Activated naive CD4-positive, alpha-beta T cell treated with anti-CD3 and anti-CD28 coated beads, Interleukin-2, amount 50 U/mL, for 24 hours (primary cell): ENCODE data around the gene EXOG.

Experiments used
- H3K27ac Mint-ChIP-seq: one replicate; pipeline ENCODE4 v1.8.0; 2021; ENCODE audit warnings: mild to moderate bottlenecking, mixed read lengths
- H3K27me3 Mint-ChIP-seq: one replicate; pipeline ENCODE4 v1.8.0; 2021; ENCODE audit warnings: mixed read lengths
- H3K36me3 Mint-ChIP-seq: one replicate; pipeline ENCODE4 v1.8.0; 2021; ENCODE audit warnings: mixed read lengths
- H3K4me1 Mint-ChIP-seq: one replicate; pipeline ENCODE4 v1.8.0; 2021; ENCODE audit warnings: mixed read lengths
- H3K4me3 Mint-ChIP-seq: one replicate; pipeline ENCODE4 v1.8.0; 2021; ENCODE audit warnings: mild to moderate bottlenecking, mixed read lengths
- H3K9me3 Mint-ChIP-seq: one replicate; pipeline ENCODE4 v1.8.0; 2021; ENCODE audit warnings: mixed read lengths

Gene EXOG

DNA sequence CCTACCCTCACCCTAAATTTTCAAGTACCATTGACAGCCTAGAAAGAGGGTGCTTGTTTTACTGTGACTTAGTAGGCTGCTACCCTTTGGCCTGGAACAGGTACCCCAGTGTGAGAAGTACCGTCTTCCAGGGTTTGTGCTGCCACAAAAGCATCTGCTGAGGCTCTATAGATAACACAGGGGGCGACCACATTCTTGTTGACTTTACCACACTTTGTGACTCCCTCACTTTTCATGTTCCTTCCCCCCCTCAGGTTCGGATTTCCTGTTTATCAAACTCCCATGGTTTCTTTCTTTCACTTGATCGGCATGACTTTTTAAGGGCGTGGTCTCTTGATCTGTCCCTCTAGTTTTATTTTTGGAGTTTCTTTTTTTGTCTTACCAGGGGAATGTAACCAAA, 23.5 kb downstream of the EXOG start:
- Mint-ChIP-seq H3K27me3 (no peaks in the 10 kb centered on the region), H3K4me1 (peaks cover 39% of the 10 kb centered on the region), H3K36me3 (peaks cover 9% of the 10 kb centered on the region), H3K4me3 (peak overlapping the region; percentile 72), H3K9me3 (no peaks in the 10 kb centered on the region), H3K27ac (peak overlapping the region; percentile 93)

- peak overlapping the region; percentile 23 for H3K27ac Mint-ChIP-seq
- peaks cover 39% of the 10 kb centered on the region for H3K4me1 Mint-ChIP-seq
- H3K36me3 Mint-ChIP-seq, result peaks cover 9% of the 10 kb centered on the region
- no peak overlapping the region for H3K4me3 Mint-ChIP-seq
- H3K27me3 Mint-ChIP-seq, result no peaks in the 10 kb centered on the region
- no peaks in the 10 kb centered on the region for H3K9me3 Mint-ChIP-seq
Measured at GRCh38 chr3:38521391-38521987, 25.3 kb downstream of the EXOG start.

DNA sequence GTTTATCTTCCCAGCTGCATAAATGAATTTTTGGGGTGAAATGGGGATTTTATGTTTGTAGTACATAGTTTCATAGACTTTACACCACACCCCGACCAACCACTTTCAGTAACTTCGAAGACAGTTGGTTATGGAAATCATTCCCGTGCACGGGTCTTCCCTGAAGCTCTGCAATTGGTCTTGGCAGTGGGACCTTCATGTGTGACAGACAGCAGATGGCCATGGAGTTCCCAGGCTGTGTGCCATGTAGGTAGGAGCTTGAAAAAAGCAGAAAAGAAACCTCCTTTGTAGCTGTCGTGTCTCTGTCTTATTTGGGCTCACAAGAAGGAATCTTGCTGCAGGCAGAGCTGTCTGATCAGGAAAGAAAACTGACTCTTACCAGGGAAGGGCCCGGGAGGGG, 25.9 kb downstream of the EXOG start:
- peaks cover 39% of the 10 kb centered on the region for H3K4me1 Mint-ChIP-seq
- no peaks in the 10 kb centered on the region for H3K27me3 Mint-ChIP-seq
- H3K4me3 Mint-ChIP-seq, result no peak overlapping the region
- peaks cover 8% of the 10 kb centered on the region for H3K36me3 Mint-ChIP-seq
- H3K9me3 Mint-ChIP-seq, result no peaks in the 10 kb centered on the region
- H3K27ac Mint-ChIP-seq, result no peak overlapping the region

DNA sequence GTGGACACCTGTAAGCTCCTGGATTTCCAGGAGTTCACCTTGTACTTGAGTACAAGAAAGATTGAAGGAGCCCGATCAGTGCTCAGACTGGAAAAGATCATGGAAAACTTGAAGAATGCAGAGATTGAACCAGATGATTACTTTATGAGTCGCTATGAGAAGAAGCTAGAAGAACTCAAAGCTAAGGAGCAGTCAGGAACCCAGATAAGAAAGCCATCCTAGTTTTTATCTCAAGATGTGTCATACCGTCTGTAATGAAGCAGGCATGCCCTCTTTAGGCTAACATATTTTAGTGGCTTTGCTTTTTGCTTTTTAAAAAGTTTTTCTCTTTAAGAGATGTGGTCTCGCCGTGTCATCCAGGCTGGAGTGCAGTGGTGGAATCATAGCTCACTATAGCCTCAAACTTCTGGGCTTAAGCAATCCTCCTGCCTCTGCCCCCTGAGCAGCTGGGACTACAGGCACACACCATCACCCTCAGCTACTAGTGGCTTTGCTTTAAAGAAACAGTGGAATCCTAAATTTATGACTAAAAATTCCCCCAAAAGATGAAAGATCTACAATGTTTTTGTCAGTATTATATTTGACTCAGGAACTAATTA, 28.1 kb downstream of the EXOG start:
- Mint-ChIP-seq H3K4me3 (no peak overlapping the region), H3K4me1 (peaks cover 25% of the 10 kb centered on the region), H3K9me3 (no peaks in the 10 kb centered on the region), H3K27me3 (no peaks in the 10 kb centered on the region), H3K36me3 (peaks cover 15% of the 10 kb centered on the region), H3K27ac (no peak overlapping the region)

DNA sequence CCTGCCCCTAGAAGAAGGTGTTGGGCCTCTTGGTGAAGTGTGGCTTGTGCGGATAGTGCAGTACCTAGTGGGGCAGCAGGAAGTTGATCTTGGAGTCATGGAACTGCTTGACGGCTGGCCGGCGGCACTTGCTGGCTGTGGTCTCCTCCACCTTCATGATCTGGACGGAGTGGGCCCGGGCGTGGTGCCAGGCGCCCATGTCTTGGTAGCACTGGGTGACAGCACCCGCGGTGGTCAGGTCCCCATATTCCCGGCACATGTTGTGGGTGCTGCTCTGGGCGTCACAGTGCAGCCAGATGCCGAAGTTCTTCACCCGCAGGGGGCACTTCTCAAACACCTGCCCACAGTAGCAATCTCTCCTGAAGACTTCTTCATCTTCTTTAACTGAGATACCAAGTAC, 30.7 kb downstream of the EXOG start:
- H3K36me3 Mint-ChIP-seq, result peaks cover 15% of the 10 kb centered on the region
- no peaks in the 10 kb centered on the region for H3K27me3 Mint-ChIP-seq
- no peak overlapping the region for H3K27ac Mint-ChIP-seq
- no peaks in the 10 kb centered on the region for H3K4me1 Mint-ChIP-seq
- H3K9me3 Mint-ChIP-seq, result no peaks in the 10 kb centered on the region
- H3K4me3 Mint-ChIP-seq, result no peak overlapping the region

GRCh38 chr3:38528457-38528856, 32.3 kb downstream of the EXOG start:
- Mint-ChIP-seq H3K9me3 (no peaks in the 10 kb centered on the region), H3K4me1 (no peaks in the 10 kb centered on the region), H3K4me3 (no peak overlapping the region), H3K27ac (no peak overlapping the region), H3K36me3 (peaks cover 15% of the 10 kb centered on the region), H3K27me3 (no peaks in the 10 kb centered on the region)

GRCh38 chr3:38532529-38532928, 36.4 kb downstream of the EXOG start:
- no peak overlapping the region for H3K4me3 Mint-ChIP-seq
- H3K36me3 Mint-ChIP-seq, result peaks cover 12% of the 10 kb centered on the region
- no peak overlapping the region for H3K27ac Mint-ChIP-seq
- no peaks in the 10 kb centered on the region for H3K27me3 Mint-ChIP-seq
- H3K9me3 Mint-ChIP-seq, result no peaks in the 10 kb centered on the region
- no peaks in the 10 kb centered on the region for H3K4me1 Mint-ChIP-seq

- H3K4me1 Mint-ChIP-seq, result no peaks in the 10 kb centered on the region
- H3K9me3 Mint-ChIP-seq, result no peaks in the 10 kb centered on the region
- no peaks in the 10 kb centered on the region for H3K27me3 Mint-ChIP-seq
- peaks cover 8% of the 10 kb centered on the region for H3K36me3 Mint-ChIP-seq
- no peak overlapping the region for H3K4me3 Mint-ChIP-seq
- no peak overlapping the region for H3K27ac Mint-ChIP-seq
Measured at GRCh38 chr3:38533285-38533976, 37.3 kb downstream of the EXOG start.

DNA sequence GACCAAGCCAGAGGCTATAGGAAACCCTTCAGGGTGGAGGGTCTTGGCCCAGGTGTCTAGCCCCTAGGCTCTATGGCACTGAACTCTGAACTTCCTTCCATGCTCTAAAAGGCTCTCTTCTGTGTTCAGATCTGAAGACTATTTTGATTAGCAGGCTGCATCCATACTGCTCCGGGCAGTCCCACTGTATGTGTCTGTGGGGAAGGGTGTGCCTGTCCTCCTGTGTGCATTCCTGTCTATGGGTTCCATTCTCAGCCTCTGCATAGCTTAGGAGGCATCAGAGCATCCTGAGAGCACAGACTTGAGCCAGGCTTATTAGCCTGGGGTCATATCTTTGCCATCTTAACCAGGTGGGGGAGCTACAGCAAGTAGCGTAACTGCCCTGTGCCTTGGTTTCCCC, 38.0 kb downstream of the EXOG start:
- Mint-ChIP-seq H3K4me3 (no peak overlapping the region), H3K27me3 (no peaks in the 10 kb centered on the region), H3K9me3 (no peaks in the 10 kb centered on the region), H3K36me3 (peaks cover 8% of the 10 kb centered on the region), H3K27ac (no peak overlapping the region), H3K4me1 (no peaks in the 10 kb centered on the region)

DNA sequence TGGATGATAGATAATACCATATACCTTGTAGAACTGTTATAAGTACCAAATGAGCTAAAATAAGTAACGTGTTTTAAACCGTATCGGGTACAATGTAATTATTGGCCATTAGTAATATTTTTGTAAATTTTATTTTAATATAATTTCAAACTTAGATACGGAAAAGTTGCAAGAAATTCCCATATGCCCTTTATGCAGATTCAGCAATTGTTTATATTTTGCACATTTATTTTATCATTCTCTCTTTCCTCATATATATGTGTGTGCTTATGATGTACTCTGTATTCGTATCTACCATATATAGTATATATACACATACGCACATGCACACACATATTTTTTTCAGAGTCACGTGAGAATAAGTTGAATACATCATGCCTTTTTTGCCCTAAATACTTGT, 38.5 kb downstream of the EXOG start:
- Mint-ChIP-seq H3K36me3 (peaks cover 8% of the 10 kb centered on the region), H3K9me3 (no peaks in the 10 kb centered on the region), H3K27me3 (no peaks in the 10 kb centered on the region), H3K27ac (no peak overlapping the region), H3K4me3 (no peak overlapping the region), H3K4me1 (no peaks in the 10 kb centered on the region)

- Mint-ChIP-seq H3K27ac (no peak overlapping the region), H3K27me3 (no peaks in the 10 kb centered on the region)
Measured at GRCh38 chr3:38536671-38537070, 40.5 kb downstream of the EXOG start.

DNA sequence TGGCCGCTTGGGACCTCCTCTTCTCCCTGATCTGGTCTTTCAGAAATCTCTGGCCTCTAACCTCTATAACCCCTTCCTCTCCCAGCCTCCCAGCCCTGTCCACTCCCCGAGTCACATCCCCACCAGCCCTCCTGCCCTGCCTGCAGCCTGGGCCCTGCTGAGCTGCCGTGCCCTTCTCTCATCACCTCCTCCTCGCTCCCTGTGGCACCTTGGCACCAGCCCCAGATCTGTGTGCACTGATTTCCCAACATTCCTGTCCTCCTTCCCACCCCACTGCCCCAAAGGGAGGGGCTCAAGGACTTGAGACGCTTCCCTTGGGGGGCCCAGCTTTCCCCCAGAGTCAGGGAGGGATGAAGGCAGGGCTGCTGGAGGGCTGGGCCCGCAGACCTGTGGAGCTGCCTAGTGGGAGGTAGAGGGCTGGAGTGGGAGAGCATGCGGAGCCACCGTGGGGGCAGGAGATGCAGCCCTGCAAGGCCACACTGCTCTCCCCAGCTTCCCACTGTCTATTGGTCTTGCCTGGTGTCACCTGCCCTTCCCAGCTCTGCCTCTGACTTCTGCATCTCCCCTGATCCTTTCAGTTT, 42.7 kb downstream of the EXOG start:
- H3K27me3 Mint-ChIP-seq, result no peaks in the 10 kb centered on the region
- H3K4me1 Mint-ChIP-seq, result no peaks in the 10 kb centered on the region
- H3K4me3 Mint-ChIP-seq, result no peak overlapping the region
- H3K27ac Mint-ChIP-seq, result no peak overlapping the region
- H3K9me3 Mint-ChIP-seq, result no peaks in the 10 kb centered on the region
- peaks cover 6% of the 10 kb centered on the region for H3K36me3 Mint-ChIP-seq

More at GRCh38 chr3:38536671-38537070, 40.5 kb downstream of the EXOG start:
- H3K4me3 Mint-ChIP-seq, result no peak overlapping the region
- peaks cover 8% of the 10 kb centered on the region for H3K36me3 Mint-ChIP-seq
- no peaks in the 10 kb centered on the region for H3K9me3 Mint-ChIP-seq
- no peaks in the 10 kb centered on the region for H3K4me1 Mint-ChIP-seq

DNA sequence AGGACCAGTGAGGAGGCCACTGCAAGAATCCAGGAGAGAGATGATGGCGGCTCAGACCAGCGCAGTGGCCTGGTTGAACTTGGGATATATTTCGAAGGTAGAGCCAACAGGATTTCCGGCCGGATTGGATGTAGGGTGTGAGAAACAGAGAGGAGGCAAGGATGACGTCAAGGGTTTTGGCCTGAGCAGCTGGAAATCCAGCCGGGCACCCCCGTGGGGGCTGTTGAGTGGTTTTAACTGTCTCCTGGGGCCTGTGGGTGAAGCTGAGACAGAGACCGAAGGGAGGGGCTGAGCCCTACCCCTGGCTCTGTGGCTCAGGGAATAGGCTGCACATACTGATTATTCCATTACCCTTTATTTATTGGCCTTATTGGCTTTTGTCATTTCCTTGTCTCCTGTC, 45.7 kb downstream of the EXOG start:
- Mint-ChIP-seq H3K9me3 (no peaks in the 10 kb centered on the region), H3K27ac (no peak overlapping the region), H3K27me3 (no peaks in the 10 kb centered on the region), H3K4me3 (no peak overlapping the region), H3K4me1 (no peaks in the 10 kb centered on the region), H3K36me3 (no peaks in the 10 kb centered on the region)

DNA sequence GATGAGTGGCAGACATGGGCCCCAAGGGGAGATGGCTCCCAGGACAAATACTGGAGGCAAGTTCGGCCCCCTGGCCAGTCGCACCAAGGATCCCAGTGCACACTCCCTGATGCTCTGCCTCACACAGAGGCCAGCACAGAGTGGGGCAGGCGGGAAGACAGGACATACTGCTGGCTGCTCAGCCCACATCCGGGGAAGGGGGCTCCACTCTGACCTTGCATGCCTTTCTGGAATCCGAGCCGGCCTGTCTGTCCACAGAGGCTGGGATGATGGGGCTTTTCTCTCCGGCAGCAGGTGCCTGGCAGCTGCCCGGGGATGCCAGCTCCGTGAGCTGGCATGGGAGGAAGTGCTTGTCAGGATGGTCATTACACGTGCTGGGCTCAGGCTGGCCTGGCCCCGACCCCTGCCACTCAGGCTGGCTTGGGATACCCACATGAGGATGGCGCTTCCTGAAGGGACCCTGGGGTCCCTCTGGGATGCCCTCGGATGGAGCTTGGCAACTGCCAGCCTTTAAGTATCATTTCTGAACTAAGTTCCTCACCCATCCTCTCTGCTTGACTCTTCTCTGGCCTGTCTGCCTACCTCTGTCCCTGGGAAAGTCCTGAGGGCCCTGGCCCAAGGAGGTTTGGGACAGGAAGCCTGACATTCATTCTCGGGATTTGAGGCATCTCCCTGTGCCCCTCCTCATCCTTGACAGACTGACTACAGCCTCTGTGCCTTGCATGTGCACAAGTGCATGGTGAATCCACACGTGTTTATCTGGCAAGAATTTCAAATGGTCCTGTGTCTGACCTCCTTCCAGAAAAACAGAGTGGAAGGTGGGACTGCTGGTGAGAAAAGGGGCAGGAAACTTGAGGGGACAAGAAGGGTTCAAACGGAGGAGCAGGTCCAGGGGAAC, 46.5 kb downstream of the EXOG start:
- no peaks in the 10 kb centered on the region for H3K9me3 Mint-ChIP-seq
- H3K27ac Mint-ChIP-seq, result no peak overlapping the region
- no peaks in the 10 kb centered on the region for H3K4me1 Mint-ChIP-seq
- H3K36me3 Mint-ChIP-seq, result no peaks in the 10 kb centered on the region
- no peaks in the 10 kb centered on the region for H3K27me3 Mint-ChIP-seq
- no peak overlapping the region for H3K4me3 Mint-ChIP-seq

DNA sequence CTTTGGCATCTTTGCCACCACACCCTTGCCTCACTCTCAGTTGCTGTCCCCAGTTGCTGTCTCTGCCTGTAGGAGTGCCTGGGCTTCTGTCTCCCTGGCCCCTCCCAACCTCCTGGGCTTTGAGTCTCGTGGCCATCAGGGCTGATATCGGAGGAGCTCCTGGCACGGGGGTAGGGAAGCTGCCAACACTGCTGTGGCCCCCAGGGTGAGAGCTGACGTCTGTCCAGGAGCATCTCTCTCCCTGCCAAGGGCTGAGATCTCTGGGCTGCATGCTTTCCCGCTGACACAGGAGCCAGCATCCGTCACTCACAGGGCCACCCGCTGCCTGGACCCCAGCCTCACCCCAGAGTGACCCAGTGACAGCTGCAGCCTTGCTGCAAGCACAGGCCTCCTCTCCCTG, 47.4 kb downstream of the EXOG start:
- H3K27ac Mint-ChIP-seq, result no peak overlapping the region
- no peaks in the 10 kb centered on the region for H3K36me3 Mint-ChIP-seq
- no peaks in the 10 kb centered on the region for H3K9me3 Mint-ChIP-seq
- no peak overlapping the region for H3K4me3 Mint-ChIP-seq
- H3K4me1 Mint-ChIP-seq, result no peaks in the 10 kb centered on the region
- H3K27me3 Mint-ChIP-seq, result no peaks in the 10 kb centered on the region
